HG03378 (cell line): ENCODE measurements around the gene TSNAX.
"Not testable (repeated sequence)": the region's sequence is repeated elsewhere in the genome, so short reads cannot be mapped to it uniquely, and the experiment has no call there.

Source experiments
- ATAC-seq: cut with Tn5 transposase; IDR thresholded peaks from one replicate; pipeline ENCODE4 v1.9.1; 2021; ENCODE audit warnings: mild to moderate bottlenecking, moderate library complexity; ENCODE audit not compliant: unreplicated experiment

TSNAX gene

DNA sequence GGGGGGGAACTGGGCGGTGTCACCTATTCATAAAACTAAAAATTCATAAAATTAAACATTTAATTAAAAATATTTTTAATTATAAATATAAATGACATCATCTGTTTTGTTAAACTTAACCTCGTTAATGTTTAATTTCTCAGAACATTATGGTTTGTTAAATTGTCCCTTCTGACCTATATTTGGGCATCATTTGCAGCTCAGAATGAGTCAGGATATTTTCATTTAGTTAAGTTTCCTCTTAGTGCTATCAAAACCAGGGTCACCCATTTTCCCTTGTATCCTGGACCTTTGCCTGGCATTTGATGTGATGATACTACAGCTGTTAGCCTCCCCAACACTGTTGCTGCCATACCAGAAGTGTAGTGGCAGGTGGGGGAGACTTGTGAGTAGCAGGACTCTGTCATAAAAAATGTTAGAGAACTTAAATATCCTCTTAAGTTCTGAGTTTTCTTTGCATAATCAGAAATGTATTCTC is 30.3 kb downstream of the TSNAX start:
- no peak for ATAC-seq

DNA sequence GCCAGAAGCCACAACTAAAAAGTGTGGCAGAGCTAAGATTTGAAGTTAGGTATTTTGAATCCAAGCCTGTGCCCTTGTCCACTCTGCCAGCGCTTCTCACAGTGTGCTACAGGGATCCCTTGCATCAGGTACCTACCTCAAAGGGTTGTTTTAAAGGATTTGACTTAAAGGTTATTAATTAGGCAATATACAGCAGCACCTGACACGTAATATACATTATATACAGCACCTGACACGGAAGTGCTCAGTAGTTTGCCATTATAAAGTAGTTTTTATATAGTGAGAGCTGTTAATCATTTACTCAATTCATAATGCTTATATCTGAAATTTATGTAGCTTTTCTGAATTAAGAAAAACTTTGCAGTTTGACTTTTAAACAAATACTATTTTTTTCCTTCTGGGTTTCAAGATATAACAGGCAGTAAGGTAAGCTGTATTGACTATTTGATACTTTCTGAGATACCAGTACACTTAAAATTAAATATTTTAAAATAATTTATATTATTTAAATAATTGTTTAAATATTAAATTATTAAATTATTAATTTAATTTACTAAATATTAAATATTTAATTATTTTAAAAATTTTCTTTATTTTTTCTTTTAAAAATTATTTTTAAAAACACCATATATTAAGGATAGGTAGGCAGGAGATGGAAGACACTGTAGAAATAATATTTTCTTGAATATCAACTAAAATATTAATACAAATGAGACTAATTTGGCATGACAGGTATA is 33.3 kb downstream of the TSNAX start:
- ATAC-seq: no peak

GRCh38 chr1:231563247-231563646 is 34.8 kb downstream of the TSNAX start:
- ATAC-seq: no peak

GRCh38 chr1:231564373-231564772 is 35.9 kb downstream of the TSNAX start:
- no peak for ATAC-seq

GRCh38 chr1:231566496-231566895 is 38.0 kb downstream of the TSNAX start:
- ATAC-seq: no peak

DNA sequence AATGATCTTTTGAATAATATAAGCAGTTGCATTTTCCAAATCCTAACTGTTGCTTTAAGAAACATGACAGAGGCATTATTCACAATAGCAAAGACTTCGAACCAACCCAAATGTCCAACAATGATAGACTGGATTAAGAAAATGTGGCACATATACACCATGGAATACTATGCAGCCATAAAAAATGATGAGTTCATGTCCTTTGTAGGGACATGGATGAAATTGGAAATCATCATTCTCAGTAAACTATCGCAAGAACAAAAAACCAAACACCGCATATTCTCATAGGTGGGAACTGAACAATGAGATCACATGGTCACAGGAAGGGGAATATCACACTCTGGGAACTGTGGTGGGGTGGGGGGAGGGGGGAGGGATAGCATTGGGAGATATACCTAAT is 41.8 kb downstream of the TSNAX start:
- ATAC-seq: not testable (repeated sequence)

DNA sequence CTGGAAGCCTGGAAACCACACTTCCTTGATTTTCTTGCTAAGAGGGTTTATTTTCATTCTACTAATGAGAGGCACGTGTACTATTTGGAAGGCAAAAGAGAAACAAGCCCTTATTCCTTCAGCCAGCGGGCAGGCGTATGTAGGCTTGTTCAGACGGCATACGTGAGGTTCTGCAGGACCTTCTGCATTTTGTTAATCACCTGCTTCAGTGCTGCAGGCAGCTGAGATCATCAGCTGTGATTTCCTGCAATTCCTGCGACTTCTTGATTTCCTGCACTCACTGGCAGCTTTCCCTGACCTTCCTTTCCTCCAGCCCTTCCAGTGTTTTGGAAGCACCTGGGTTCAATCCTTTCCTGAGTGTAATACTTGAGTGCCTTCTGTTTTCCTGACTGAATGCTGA is 43.4 kb downstream of the TSNAX start:
- no peak for ATAC-seq

- ATAC-seq: no peak
These were observed 47.0 kb downstream of the TSNAX start for GRCh38 chr1:231575472-231575871.

DNA sequence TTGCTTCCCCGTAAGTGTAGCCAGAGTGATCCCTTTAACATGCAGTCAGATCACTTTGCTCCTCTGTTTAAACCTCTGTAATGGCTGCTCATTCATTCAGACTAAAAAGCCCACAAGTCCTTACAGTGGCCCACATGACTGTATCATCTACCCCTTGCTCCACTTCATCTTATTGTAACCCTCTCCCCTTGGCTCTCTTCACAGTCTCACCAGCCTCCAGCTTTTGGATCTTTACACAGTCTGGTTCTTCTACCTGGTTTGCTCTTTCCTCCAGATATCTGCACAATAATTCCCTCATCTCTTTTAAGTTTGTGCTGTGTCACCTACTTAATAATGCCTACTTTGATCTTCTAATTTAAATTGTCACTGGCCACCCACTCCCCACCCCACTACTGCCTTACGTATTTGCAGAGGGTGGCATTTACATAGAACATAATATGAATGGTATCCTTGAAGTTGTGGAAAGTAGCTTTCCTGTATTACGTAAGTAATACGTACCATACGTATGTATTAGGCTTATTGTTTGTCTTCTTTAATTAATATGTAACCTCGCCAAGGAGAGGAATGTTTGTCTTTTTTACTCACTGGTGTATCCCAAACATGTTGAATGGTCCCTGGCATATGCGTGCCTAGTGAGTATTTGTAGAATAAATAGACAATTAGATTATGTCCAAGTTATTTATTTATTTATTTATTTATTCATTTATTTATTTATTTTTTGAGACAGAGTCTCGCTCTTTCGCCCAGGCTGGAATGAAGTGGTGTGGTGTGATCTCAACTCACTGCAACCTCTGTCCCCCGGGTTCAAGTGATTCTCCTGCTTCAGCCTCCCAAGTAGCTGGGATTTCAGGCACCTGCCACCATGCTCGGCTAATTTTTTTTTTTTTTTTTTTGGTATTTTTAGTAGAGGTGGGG is 48.6 kb downstream of the TSNAX start:
- no peak for ATAC-seq

DNA sequence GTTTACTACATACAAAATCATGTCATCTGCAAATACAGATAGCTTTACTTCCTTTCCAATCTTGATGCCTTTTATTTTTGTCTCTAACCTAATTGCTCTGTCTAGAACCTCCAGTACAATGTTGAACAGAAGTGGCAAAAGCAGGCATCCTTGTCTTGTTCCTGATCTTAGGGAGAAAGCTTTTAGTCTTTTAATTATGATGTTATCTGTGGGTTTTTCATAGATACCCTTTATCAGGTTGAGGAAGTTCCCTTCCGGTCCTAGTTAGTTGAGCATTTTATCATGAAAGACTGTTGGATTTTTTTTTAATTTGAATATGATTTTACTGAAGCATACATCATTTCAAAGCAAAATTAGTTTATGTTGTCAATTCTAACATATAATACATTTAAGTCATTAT is 52.4 kb downstream of the TSNAX start:
- ATAC-seq: no peak

DNA sequence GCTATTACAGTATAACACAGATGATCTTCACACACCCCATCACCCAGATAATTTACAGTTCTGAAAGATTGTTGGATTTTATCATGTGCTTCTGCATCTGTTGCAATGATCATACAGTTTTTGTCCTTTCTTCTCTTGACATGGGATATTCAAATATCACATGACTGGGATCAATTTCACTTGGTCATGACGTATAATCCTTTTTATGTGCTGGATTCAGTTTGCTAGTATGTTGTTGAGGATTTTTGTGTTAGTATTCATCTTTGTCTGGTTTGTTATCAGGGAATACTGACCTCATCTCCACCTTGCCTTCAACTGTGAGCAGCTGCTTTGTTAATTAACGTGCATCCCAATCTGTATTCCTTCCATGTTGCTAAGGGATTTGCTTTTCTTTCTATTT is 53.4 kb downstream of the TSNAX start:
- no peak for ATAC-seq

GRCh38 chr1:231583376-231583775 is 54.9 kb downstream of the TSNAX start:
- ATAC-seq: no peak

DNA sequence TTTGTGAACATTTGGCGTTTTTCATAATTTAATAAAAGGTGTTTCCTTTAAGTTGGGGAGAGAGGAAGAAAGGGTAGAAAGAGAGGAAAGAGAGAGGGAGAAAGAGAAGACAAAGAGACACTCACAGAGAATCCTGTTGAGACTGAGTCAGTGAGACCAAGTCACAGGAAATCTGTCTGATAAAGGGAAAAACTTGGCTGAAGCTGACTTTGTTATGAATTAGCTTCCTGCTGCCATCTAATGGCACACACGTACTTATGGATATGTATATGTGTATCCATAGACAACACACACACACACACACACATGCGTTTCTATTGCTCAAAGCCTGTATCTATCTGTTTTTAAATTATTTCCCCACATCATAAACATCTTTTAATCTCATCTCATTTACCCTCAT is 55.6 kb downstream of the TSNAX start:
- ATAC-seq: no peak

DNA sequence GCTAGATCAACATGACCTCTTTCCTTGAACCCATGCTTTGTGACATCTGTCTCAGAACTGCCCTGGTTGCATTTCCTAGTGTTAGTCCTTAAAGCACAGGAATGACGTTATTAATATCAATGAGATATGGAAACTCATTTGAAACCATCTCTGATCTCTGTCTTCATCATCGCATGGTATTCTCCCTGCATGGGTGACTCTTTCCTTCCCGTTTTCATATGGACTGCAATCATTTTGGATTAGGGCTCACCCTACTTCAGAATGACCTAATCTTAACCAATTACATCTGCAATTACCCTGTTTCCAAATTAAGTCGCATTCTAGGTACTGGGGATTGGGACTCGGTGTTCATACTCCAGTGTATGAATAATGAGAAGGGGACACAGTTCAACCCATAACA is 56.5 kb downstream of the TSNAX start:
- no peak for ATAC-seq

DNA sequence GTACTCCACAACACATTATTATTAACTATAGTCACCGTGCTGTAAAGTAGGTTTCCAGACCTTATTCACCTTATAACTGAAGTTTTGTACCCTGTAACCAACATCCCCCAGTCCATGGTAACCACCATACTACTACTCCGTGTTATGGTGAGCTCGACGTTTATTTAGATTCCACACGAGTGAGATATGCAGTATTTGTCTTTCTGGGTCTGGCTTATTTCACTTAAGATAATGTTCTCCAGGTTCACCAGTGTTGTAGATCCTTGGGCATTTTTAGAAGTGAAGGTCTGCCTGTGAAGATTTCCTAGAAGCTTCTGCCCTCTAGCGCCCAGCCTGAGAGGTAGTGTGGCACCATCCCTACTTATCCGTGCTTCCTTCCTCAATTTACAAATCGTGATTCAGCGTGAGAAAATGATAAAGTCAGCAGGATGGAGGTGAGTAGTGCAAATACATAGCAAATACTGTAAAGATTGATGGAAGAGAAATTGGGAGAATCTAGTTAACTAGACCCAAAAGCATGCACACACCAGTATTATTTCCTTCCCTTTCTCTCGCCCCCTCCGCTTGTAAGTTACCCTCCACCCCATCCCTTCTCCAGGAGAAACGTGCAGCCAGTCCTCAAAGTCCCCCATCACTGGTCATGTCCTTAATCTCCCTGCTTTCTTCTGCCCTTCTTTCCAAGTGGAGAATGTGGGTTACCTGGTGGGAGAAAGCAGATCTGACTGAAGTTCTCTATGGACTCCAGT is 62.2 kb downstream of the TSNAX start:
- no peak for ATAC-seq

GRCh38 chr1:231591466-231591865 is 63.0 kb downstream of the TSNAX start:
- ATAC-seq: no peak

DNA sequence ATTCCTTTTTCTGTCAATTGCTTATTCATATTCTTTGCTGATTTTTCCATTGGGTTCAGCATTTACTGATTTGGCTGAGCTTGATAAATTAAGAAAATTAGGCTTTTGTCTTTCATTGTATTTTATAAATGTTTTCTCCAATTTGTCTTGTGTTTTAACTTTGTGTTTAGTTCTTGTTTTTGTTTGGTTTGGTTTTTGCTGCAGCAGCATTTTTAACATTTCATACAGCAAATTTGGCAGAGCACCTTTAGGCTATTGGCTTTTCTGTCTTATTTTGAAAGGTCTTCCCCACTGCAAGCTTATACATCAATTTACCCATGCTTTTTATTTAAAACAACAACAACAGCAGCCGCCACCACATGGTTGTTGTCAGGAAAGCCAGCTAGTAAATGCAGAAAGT is 64.3 kb downstream of the TSNAX start:
- no peak for ATAC-seq

DNA sequence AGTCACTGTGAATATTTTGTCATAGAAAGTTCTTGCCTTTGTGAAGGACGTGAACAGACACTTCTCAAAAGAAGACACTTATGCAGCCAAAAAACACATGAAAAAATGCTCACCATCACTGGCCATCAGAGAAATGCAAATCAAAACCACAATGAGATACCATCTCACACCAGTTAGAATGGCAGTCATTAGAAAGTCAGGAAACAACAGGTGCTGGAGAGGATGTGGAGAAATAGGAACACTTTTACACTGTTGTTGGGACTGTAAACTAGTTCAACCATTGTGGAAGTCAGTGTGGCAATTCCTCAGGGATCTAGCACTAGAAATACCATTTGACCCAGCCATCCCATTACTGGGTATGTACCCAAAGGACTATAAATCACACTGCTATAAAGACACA is 64.8 kb downstream of the TSNAX start:
- not testable (repeated sequence) for ATAC-seq

GRCh38 chr1:231594123-231594522 is 65.7 kb downstream of the TSNAX start:
- ATAC-seq: no peak

- no peak for ATAC-seq
These were observed 66.3 kb downstream of the TSNAX start for GRCh38 chr1:231594749-231595148.

- ATAC-seq: no peak
These were observed 67.9 kb downstream of the TSNAX start for GRCh38 chr1:231596337-231596791.
